Skeletal muscle tissue (tissue), 4 donors: ENCODE data around the gene NPC1L1. TPM values are rescaled to one million over a fixed set of nuclear protein-coding genes. Genes with fewer than 3 reads are reported as not detected.

Source experiments
- H3K27ac ChIP-seq: one replicate; pipeline ENCODE4 v1.7.0; 2013; ENCODE audit warnings: mild to moderate bottlenecking, low read depth, low read length, inconsistent platforms
- H3K27me3 ChIP-seq, 3 donors: one replicate each; pipeline ENCODE4 v1.7.0; 2013; ENCODE audit warnings: low read length in 3 of 3; ENCODE audit not compliant: control insufficient read depth in 3 of 3, insufficient read depth in 3 of 3
- H3K36me3 ChIP-seq, 3 donors: one replicate each; pipeline ENCODE4 v1.7.0; 2013; ENCODE audit warnings: low read length in 3 of 3; ENCODE audit not compliant: control insufficient read depth in 3 of 3, insufficient read depth in 3 of 3
- H3K4me1 ChIP-seq, 3 donors: one replicate each; pipeline ENCODE4 v1.7.0; 2013; ENCODE audit warnings: low read length in 3 of 3, mild to moderate bottlenecking in 3 of 3; ENCODE audit not compliant: control insufficient read depth in 3 of 3, insufficient read depth in 3 of 3
- H3K4me3 ChIP-seq, 3 donors: one replicate each; pipeline ENCODE4 v1.7.0; 2013; ENCODE audit warnings: low read length in 3 of 3
- H3K9ac ChIP-seq, 3 donors: one replicate each; pipeline ENCODE4 v1.7.0; 2013; ENCODE audit warnings: low read length in 3 of 3, mild to moderate bottlenecking in 3 of 3, moderate library complexity in 2 of 3, low read depth in 1 of 3
- H3K9me3 ChIP-seq, 3 donors: one replicate each; pipeline ENCODE4 v1.7.0; 2013; ENCODE audit warnings: low read length in 3 of 3; ENCODE audit not compliant: control insufficient read depth in 3 of 3
- total RNA-seq: library from RNA; depleted of rRNA; stranded (reverse); fragments of >200 nt; gene quantifications from one replicate; pipeline ENCODE4 v1.2.3, GENCODE V29; 2014
- donor health status: Osteomylitis.

NPC1L1 gene
- total RNA-seq, 1 donor from 2014 or later = not detected

- H3K4me1 ChIP-seq = peaks cover 22 to 48% (median 26%) of the 10 kb centered on the region in 3 donors
- H3K27ac ChIP-seq = peak overlapping the region; percentile 82
- no peaks in the 10 kb centered on the region for H3K9me3 ChIP-seq
- H3K36me3 ChIP-seq = peaks cover 54 to 60% (median 55%) of the 10 kb centered on the region in 3 donors
- peak overlapping the region; percentile 96 to 99 (median 97) for H3K4me3 ChIP-seq
- H3K27me3 ChIP-seq = no peaks in the 10 kb centered on the region
- peak overlapping the region; percentile 95 to 97 (median 96) for H3K9ac ChIP-seq
Measured at GRCh38 chr7:44574287-44574872, 33.2 kb upstream of the NPC1L1 start.

DNA sequence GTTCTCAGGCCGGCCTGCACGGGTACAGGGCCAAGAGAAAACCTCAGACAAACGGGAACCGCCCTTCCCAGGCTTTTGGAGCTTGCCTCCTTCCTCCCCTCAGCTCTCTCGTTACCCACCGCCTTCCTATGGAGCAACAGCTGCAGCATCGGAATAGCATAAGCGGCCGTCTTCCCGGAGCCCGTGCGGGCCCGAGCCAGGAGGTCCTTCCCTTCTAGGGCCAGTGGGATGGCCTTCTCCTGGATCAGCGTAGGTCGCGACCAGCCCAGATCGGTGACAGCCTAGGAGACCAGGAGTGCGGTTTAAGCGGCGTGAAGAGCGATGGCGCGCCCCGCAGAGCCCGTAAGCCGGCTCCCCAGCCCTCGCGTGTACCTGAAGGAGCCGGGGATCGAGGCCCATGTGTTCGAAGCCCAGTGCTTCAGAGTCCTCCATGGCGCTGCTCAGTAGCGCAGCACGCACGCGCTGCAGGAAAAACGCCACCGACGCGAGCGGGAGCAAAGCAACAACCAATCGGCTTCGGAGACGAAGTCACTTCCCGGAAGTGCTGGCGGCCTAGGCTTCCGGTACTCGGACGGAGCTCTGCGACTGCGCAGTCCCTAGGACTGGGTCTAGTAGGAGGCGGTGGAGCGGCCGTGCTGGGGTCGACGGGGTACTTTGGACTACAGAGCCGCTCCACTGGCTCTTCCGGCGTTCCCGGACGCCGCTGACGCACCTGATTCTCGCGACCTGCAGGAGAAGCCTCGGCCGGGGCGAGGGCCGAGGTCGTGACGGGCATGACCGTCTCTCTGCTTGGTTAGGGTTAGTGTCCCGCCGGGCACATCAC lies 32.5 kb upstream of the NPC1L1 start, which contains the start of gene DDX56:
TSS of gene DDX56 (minus strand) at position 445 of the 823 bp plus-strand sequence. CDS start at position 432, 13 bp downstream.
- peaks cover 54 to 60% (median 56%) of the 10 kb centered on the region in 3 donors for H3K36me3 ChIP-seq

GRCh38 chr7:44572771-44573170 lies 31.6 kb upstream of the NPC1L1 start:
- Histone ChIP-seq H3K4me3 (peak overlapping the region; percentile 96 to 99 (median 97)), H3K36me3 (peaks cover 56 to 62% (median 58%) of the 10 kb centered on the region in 3 donors), H3K27me3 (no peaks in the 10 kb centered on the region), H3K27ac (peak overlapping the region; percentile 82), H3K9me3 (no peaks in the 10 kb centered on the region), H3K9ac (peak overlapping the region; percentile 95 to 97 (median 96)), H3K4me1 (peaks cover 22 to 38% (median 25%) of the 10 kb centered on the region in 3 donors)

More for the DNA sequence above, 32.5 kb upstream of the NPC1L1 start, which contains the start of gene DDX56:
- peak within 1 kb of the TSS; percentile 82 for H3K27ac ChIP-seq
- peak within 1 kb of the TSS; percentile 96 to 99 (median 97) for H3K4me3 ChIP-seq
- H3K9ac ChIP-seq = peak within 1 kb of the TSS; percentile 95 to 97 (median 96)
- no peaks in the 10 kb centered on the region for H3K27me3 ChIP-seq
- H3K9me3 ChIP-seq = no peaks in the 10 kb centered on the region
- peaks cover 22 to 43% (median 22%) of the 10 kb centered on the region in 3 donors for H3K4me1 ChIP-seq

DNA sequence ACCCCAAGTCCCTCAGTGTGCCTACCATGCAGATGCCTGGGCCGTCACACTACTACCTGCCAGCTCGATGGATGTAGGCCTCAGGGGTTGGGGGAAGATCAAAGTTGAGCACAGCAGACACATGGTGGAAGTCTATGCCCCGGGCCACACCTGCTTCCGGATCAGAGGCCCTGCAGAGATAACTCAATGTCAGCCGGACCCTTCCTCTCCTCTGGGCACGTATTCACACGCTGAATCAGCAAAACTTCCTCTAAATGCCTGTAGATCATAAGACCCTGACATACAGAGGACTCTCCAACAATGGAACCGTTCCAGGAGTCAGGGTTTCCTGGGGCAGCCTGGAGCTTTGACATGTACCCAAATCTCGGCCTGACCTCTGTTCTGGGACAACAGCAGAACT lies 28.8 kb upstream of the NPC1L1 start:
- H3K27me3 ChIP-seq = no peaks in the 10 kb centered on the region
- no peak overlapping the region for H3K9ac ChIP-seq
- no peaks in the 10 kb centered on the region for H3K9me3 ChIP-seq
- H3K36me3 ChIP-seq = peaks cover 72 to 77% (median 73%) of the 10 kb centered on the region in 3 donors
- peaks cover 23 to 42% (median 31%) of the 10 kb centered on the region in 3 donors for H3K4me1 ChIP-seq
- no peak overlapping the region for H3K27ac ChIP-seq
- H3K4me3 ChIP-seq = no peak overlapping the region

DNA sequence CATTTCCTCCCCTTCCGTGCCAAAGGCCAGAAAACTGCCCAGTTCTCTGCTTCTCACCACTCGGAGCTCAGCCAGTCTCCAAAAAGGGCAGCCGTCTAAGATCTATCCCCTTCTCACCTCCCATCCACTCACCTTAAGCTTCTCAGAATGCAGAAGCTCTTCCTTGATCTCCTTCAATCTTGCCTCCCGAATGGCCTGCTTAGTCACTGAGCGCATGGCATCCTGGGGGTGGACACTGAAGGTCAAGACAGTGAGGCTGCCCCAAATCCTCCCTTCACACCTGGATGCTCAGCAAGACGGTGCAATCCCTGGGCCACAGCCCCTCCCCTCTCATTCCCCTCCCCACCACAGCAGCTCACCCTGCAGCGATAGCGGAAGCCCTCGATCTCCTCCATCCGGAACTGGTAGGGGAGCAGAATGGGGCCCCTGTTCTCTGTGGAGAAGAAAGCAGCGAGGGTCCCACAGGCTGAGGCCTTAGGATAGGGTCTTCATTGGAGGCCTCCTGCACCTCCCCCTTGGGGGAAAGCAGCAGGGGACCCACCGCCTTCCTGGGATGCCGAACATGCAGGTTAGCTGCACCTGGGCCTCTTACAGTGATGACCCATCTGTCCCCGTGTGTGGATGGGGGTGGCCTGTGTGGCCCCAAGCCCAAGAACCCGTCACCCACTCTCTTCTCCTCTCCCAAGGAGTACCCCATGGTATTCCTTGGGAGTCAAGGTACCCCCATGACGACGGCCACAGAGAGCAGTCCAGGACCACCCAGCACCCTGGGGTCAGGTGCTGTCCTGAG lies 27.8 kb upstream of the NPC1L1 start:
- H3K4me1 ChIP-seq = peaks cover 16 to 34% (median 22%) of the 10 kb centered on the region in 3 donors
- H3K9me3 ChIP-seq = no peaks in the 10 kb centered on the region
- H3K36me3 ChIP-seq = peaks cover 77 to 87% (median 82%) of the 10 kb centered on the region in 3 donors
- no peak overlapping the region for H3K4me3 ChIP-seq
- no peak overlapping the region for H3K9ac ChIP-seq
- H3K27ac ChIP-seq = no peak overlapping the region
- no peaks in the 10 kb centered on the region for H3K27me3 ChIP-seq

DNA sequence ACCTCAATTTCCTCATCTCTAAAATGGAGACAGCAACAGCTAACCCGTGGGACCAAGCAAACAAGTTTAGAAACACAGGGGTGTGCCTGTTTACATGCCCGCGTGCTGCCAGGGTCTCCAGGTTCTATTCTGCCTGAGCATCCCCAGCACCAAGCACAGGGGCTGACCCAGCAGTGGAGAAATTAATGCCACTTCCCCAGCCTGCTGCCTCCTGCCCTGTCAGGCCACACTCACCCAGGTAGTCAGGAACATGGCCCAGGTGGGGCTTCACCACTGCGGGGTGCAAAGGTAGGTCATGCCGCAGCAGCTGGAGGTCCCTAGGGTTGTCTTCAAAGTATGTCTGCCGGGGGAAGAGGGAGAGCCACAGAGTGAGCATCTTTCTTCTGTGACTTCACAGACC lies 26.8 kb upstream of the NPC1L1 start:
- Histone ChIP-seq H3K27me3 (no peaks in the 10 kb centered on the region), H3K36me3 (peaks cover 81 to 87% (median 87%) of the 10 kb centered on the region in 3 donors)

DNA sequence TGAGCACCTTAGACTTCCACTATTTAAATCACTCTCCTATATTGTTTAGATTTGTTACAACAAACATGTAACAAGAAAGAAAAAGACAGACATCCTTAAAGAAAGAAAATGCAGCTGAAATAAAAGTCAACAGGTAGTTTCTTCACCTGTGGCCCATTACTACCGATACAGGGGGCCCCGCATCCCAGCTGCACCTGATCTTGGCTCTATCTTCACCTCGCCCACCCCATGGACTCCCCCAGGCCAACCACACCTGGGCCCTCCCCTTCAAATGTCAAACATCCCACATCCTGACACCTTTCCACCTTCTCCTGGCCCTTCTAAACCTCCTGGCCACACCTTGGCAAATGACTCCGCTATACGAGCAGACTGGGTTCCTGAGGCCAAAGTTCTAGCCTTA lies 25.6 kb upstream of the NPC1L1 start:
- Histone ChIP-seq H3K27me3 (no peaks in the 10 kb centered on the region), H3K4me1 (peaks cover 6 to 13% (median 12%) of the 10 kb centered on the region in 3 donors), H3K36me3 (peaks cover 69 to 75% (median 75%) of the 10 kb centered on the region in 3 donors), H3K4me3 (no peak overlapping the region), H3K9me3 (no peaks in the 10 kb centered on the region), H3K27ac (no peak overlapping the region), H3K9ac (no peak overlapping the region)

More for the DNA sequence above, 26.8 kb upstream of the NPC1L1 start:
- Histone ChIP-seq H3K9me3 (no peaks in the 10 kb centered on the region), H3K27ac (no peak overlapping the region), H3K4me3 (no peak overlapping the region), H3K9ac (no peak overlapping the region), H3K4me1 (peaks cover 12 to 25% (median 18%) of the 10 kb centered on the region in 3 donors)

DNA sequence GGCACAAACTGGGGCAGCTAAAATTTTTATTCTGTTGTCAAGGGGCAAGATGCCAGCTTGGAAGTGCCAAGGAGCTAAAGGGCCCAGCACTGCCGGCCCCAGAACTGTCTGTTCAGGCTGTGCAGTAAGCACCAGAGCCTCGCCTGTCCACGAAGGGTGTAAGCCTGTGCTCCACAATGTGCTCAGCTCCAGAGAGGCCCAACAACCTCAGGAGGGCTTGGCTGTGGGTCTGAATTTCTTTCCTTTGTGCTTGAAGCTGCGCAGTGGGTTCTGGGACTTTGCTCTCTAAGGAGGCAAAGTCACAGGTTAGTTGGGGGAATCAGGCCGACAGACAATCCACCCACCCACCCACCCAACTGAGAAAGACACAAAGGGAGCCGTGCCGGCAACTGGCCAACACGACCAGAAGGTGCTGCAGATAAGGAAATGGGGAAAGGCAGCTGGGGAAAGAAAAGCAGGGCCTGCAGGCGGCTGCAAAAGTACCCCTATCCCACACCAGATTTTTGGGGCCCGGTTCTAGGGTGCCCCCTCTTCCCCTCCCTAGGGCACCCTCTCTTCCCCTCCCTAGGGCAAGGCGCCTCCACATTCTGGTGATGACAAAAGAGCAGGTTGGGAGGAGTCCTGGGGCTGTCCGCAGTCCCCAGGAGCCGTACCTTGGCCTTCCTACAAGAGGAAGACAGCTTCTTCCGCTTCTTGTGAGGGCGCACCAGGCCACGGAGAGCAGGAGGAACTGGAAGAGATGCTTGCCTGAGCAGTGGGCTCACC lies 24.8 kb upstream of the NPC1L1 start:
- Histone ChIP-seq H3K36me3 (peaks cover 63 to 70% (median 69%) of the 10 kb centered on the region in 3 donors), H3K9ac (no peak overlapping the region), H3K9me3 (no peaks in the 10 kb centered on the region), H3K4me1 (peaks cover 6 to 12% (median 9%) of the 10 kb centered on the region in 3 donors), H3K27me3 (no peaks in the 10 kb centered on the region), H3K27ac (no peak overlapping the region), H3K4me3 (no peak overlapping the region)
